Naive thymus-derived CD4-positive, alpha-beta T cell (primary cell): ENCODE results near the gene ANKRD44. TPM values are rescaled to one million over a fixed set of nuclear protein-coding genes. Genes with fewer than 3 reads are reported as not detected.

Experiments
- ATAC-seq: fragments of 150-1000 bp; cut with Tn5 transposase; 2 replicates; pipeline ENCODE4 v1.10.0; 2021; ENCODE audit warnings: mild to moderate bottlenecking, moderate library complexity
- CTCF ChIA-PET: fragments of 350-600 bp; sonication (Branson Sonifier 250); formaldehyde crosslinking; loops from one replicate; lab custom pipeline; 2021; ENCODE audit warnings: antibody characterized with exemption; lab: Charles Lee
- POLR2A ChIA-PET: fragments of 350-600 bp; sonication (Branson Sonifier 250); formaldehyde crosslinking; loops from one replicate; lab custom pipeline; 2021; ENCODE audit warnings: antibody characterized with exemption, inconsistent platforms; lab: Charles Lee
- DNase-seq, 9 donors: peaks; one replicate each; pipeline versions ENCODE4 v3.0.0 to v3.0.0-alpha.2; 2020 to 2022; ENCODE audit warnings: mixed read lengths in 1 of 9
- H3K27ac ChIP-seq: one replicate; pipeline ENCODE4 v1.7.0; 2013; ENCODE audit warnings: mild to moderate bottlenecking, low read depth, low read length, moderate library complexity
- H3K27me3 ChIP-seq, 2 donors: one replicate each; pipeline ENCODE4 v1.7.0; 2013; ENCODE audit warnings: low read length in 2 of 2, mild to moderate bottlenecking in 2 of 2, moderate library complexity in 2 of 2; ENCODE audit not compliant: control insufficient read depth in 2 of 2, insufficient read depth in 2 of 2
- H3K36me3 ChIP-seq, 3 experiments: 1 replicate in 2 of 3; 2 replicates in 1 of 3; pipeline ENCODE4 v1.7.0; 2013; ENCODE audit warnings: low read length in 3 of 3, mild to moderate bottlenecking in 3 of 3, moderate library complexity in 1 of 3; ENCODE audit not compliant: insufficient read depth in 3 of 3, control insufficient read depth in 2 of 3
- H3K4me1 ChIP-seq, 2 donors: one replicate each; pipeline ENCODE4 v1.7.0; 2013; ENCODE audit warnings: low read length in 2 of 2, mild to moderate bottlenecking in 2 of 2, moderate library complexity in 1 of 2; ENCODE audit not compliant: control insufficient read depth in 2 of 2, insufficient read depth in 2 of 2
- H3K4me3 ChIP-seq: 2 replicates; pipeline ENCODE4 v1.7.0; 2013; ENCODE audit warnings: mild to moderate bottlenecking, low read length
- H3K9me3 ChIP-seq, 3 experiments: 1 replicate in 2 of 3; 2 replicates in 1 of 3; pipeline ENCODE4 v1.7.0; 2013; ENCODE audit warnings: low read length in 3 of 3; ENCODE audit not compliant: control insufficient read depth in 2 of 3
- H3K27ac Mint-ChIP-seq, 9 donors: one replicate each; pipeline ENCODE4 v1.8.0; 2020 to 2022; ENCODE audit warnings: mixed read lengths in 9 of 9, mild to moderate bottlenecking in 8 of 9, moderate library complexity in 5 of 9, inconsistent platforms in 2 of 9
- H3K27me3 Mint-ChIP-seq, 5 donors: one replicate each; pipeline ENCODE4 v1.8.0; 2021 to 2022; ENCODE audit warnings: mixed read lengths in 5 of 5, mild to moderate bottlenecking in 1 of 5
- H3K36me3 Mint-ChIP-seq, 5 donors: one replicate each; pipeline ENCODE4 v1.8.0; 2020 to 2022; ENCODE audit warnings: mixed read lengths in 5 of 5, mild to moderate bottlenecking in 3 of 5, inconsistent platforms in 1 of 5
- H3K4me1 Mint-ChIP-seq, 7 donors: one replicate each; pipeline ENCODE4 v1.8.0; 2020 to 2022; ENCODE audit warnings: mixed read lengths in 7 of 7, mild to moderate bottlenecking in 3 of 7, inconsistent platforms in 1 of 7
- H3K4me3 Mint-ChIP-seq, 10 donors: one replicate each; pipeline ENCODE4 v1.8.0; 2020 to 2022; ENCODE audit warnings: mild to moderate bottlenecking in 10 of 10, mixed read lengths in 10 of 10, moderate library complexity in 6 of 10, inconsistent platforms in 2 of 10
- H3K9me3 Mint-ChIP-seq, 11 donors: one replicate each; pipeline ENCODE4 v1.8.0; 2020 to 2022; ENCODE audit warnings: mixed read lengths in 11 of 11, mild to moderate bottlenecking in 4 of 11, inconsistent platforms in 1 of 11, moderate library complexity in 1 of 11
- intact Hi-C, 2 donors: fragments of 100-400 bp; cut with micrococcal nuclease; formaldehyde crosslinking; loops; one replicate each; pipeline ENCODE4 v1.15.1; 2023
- polyA plus RNA-seq, 2 donors: library from polyadenylated mRNA; unstranded; fragments of 300-500 nt; fragmentation: Illumina TruSeq; gene quantifications; one replicate each; pipeline ENCODE4 v1.2.3, GENCODE V29; 2021
- total RNA-seq, 6 experiments: library from RNA in 5 of 6; stranded (reverse) in 5 of 6; gene quantifications; 1 replicate in 5 of 6; 2 replicates in 1 of 6; pipeline ENCODE4 v1.2.3 and lab custom pipeline; 2021 to 2026

ANKRD44 gene
- total and polyA plus RNA-seq, 7 experiments from 2014 or later: 88.6 to 296 (median 235) TPM

DNA sequence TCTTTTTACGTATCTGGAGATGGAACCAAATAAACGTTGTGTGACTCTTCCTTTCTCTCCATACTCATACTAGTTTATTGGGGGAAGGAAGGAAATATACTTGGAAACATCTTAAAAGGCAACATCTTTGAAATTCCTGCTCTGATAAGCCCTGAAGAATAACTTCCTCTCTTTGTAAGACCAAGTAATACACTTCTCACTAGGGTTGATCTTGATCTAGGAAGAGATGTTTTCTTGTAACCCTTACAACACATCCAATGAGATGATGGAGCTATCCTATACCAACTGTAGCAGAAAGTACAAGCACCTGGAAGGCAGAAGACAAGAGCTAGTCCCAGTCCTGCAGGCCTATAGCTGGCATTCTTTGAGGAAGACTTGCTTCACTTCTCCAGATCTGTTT lies 2.0 kb downstream of the ANKRD44 start:
- H3K27me3 Mint-ChIP-seq: no peaks in the 10 kb centered on the region
- peak overlapping the region; percentile 90 to 99 (median 95) for H3K27ac Mint-ChIP-seq
- DNase-seq (no peak), ATAC-seq (no peak)
- peaks cover 37 to 74% (median 65%) of the 10 kb centered on the region in 7 donors for H3K4me1 Mint-ChIP-seq
- ChIA-PET CTCF (interaction anchor here (0.6 to 7.5 kb wide), 17 partner anchors 8 to 195 kb away, joined by 3 to 80 read pairs (median 4); no protein-coding TSS in a partner anchor), POLR2A (interaction anchor here (0.6 to 13.4 kb wide), 27 partner anchors 12 to 174 kb away, joined by 3 to 250 read pairs (median 6); partner anchors contain the start of gene SF3B1)
- no peaks in the 10 kb centered on the region for H3K9me3 Mint-ChIP-seq
- peaks cover 0 to 4% (median 0%) of the 10 kb centered on the region in 3 experiments for H3K36me3 ChIP-seq
- no peaks in the 10 kb centered on the region for H3K9me3 ChIP-seq
- intact Hi-C loops: loop anchor here (1.0 to 10.0 kb wide), 13 partner anchors 8 to 1134 kb away; partner anchors contain the start of genes COQ10B (in 1 of the 2), HSPD1 (in 1 of the 2), PGAP1 (in 1 of the 2) and STK17B (in 1 of the 2)
- peak overlapping the region; percentile 90 for H3K4me3 ChIP-seq
- H3K36me3 Mint-ChIP-seq: peaks cover 0 to 33% (median 0%) of the 10 kb centered on the region in 5 donors
- peak overlapping the region; percentile 85 for H3K27ac ChIP-seq
- H3K27me3 ChIP-seq: no peaks in the 10 kb centered on the region
- H3K4me3 Mint-ChIP-seq: peak overlapping the region; percentile 85 to 98 (median 94)
- H3K4me1 ChIP-seq: peaks cover 52 to 59% of the 10 kb centered on the region in 2 donors

DNA sequence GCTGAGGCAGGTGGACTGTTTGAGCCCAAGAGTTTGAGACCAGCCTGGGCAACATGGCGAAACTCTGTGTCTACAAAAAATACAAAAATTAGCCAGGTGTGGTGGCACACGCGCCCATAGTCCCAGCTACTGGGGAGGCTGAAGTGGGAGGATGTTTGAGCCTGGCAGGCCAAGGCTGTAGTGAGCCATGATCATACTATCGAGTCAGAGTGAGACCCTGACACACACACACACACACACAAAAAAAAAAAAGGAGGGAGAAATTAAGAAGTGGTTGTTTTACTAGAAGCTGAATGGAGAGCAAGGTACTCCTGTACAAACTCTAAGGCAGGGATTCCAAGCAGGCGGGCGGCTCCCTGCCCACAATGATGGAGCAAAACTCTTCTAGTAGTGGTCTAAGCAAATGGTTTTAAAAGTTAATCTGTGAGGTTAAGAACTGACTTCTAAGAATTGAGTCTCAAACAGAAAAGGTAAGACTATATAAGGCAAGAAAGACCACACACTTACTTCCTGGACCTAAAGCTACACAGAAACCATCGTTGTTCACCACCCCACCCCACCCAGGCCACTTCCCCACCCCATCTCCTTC lies 2.6 kb downstream of the ANKRD44 start:
- no peaks in the 10 kb centered on the region for H3K27me3 Mint-ChIP-seq
- Histone ChIP-seq H3K4me1 (peaks cover 58 to 64% of the 10 kb centered on the region in 2 donors), H3K4me3 (peak overlapping the region; percentile 90), H3K9me3 (no peaks in the 10 kb centered on the region), H3K27me3 (no peaks in the 10 kb centered on the region), H3K27ac (peak overlapping the region; percentile 85), H3K36me3 (peaks cover 0 to 4% (median 0%) of the 10 kb centered on the region in 3 experiments)
- H3K4me3 Mint-ChIP-seq: peak overlapping the region; percentile 85 to 98 (median 94)
- H3K27ac Mint-ChIP-seq: peak overlapping the region; percentile 90 to 99 (median 95)
- no peaks in the 10 kb centered on the region for H3K9me3 Mint-ChIP-seq
- POLR2A ChIA-PET: interaction anchor here (0.6 to 13.4 kb wide), 24 partner anchors 11 to 175 kb away, joined by 3 to 250 read pairs (median 6); partner anchors contain the start of gene SF3B1
- H3K4me1 Mint-ChIP-seq: peaks cover 39 to 77% (median 69%) of the 10 kb centered on the region in 7 donors
- DNase-seq (peak in 1 of 9 donors; percentile 36), ATAC-seq (peak; percentile 13)
- H3K36me3 Mint-ChIP-seq: peaks cover 0 to 35% (median 0%) of the 10 kb centered on the region in 5 donors
- CTCF ChIA-PET: interaction anchor here (0.7 to 7.5 kb wide), 11 partner anchors 22 to 195 kb away, joined by 3 to 80 read pairs (median 5); no protein-coding TSS in a partner anchor
- intact Hi-C loops: loop anchor here (1.0 to 10.0 kb wide), 13 partner anchors 8 to 1133 kb away; partner anchors contain the start of genes COQ10B (in 1 of the 2), HSPD1 (in 1 of the 2), PGAP1 (in 1 of the 2) and STK17B (in 1 of the 2)

DNA sequence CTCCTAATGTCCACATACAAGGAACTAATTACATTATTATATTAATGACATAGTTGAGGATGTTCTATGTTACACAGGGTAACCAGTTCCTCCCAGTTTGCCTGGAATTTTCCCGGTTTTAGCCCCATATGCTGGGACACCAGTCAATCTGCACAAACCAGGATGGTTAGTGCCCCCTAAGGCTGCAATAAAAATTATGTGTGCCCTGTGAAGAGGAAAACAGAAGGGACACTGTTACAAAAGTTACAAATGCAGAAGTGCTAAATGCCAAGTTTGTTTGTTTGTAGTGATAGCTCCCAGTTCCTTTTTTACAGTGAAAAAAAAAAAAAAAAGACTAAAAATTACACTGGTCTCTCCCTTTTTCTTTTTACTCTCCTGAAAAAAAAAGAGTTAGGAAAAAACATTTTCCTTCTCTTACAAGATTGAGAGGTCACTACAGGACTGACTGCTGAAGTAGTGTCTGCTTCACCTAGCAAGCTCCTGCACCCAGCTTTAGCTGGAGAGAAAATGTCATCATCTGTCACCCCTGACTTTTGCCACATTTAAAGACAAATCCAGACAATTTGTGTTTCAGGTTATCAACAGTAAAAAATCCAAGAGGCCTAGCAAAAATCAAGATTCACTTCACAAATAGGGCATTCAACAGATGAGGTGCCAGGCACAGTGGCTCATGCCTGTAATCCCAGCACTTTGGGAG lies 3.2 kb downstream of the ANKRD44 start:
- peaks cover 0 to 38% (median 4%) of the 10 kb centered on the region in 5 donors for H3K36me3 Mint-ChIP-seq
- ChIA-PET POLR2A (interaction anchor here (0.6 to 13.4 kb wide), 15 partner anchors 11 to 174 kb away, joined by 3 to 250 read pairs (median 6); no protein-coding TSS in a partner anchor), CTCF (interaction anchor here (0.6 to 7.5 kb wide), 9 partner anchors 21 to 576 kb away, joined by 3 to 80 read pairs (median 5); no protein-coding TSS in a partner anchor)
- intact Hi-C loops: loop anchor here in 1 of 2 donors (5.0 to 10.0 kb wide), 4 partner anchors 190 to 1133 kb away; partner anchors contain the start of genes HSPD1, PGAP1 and STK17B
- Histone ChIP-seq H3K9me3 (no peaks in the 10 kb centered on the region), H3K4me1 (peaks cover 65 to 69% of the 10 kb centered on the region in 2 donors), H3K36me3 (peaks cover 0 to 4% (median 0%) of the 10 kb centered on the region in 3 experiments), H3K27ac (peak overlapping the region; percentile 85), H3K27me3 (no peaks in the 10 kb centered on the region), H3K4me3 (peak overlapping the region; percentile 90)
- no peaks in the 10 kb centered on the region for H3K9me3 Mint-ChIP-seq
- ATAC-seq (no peak), DNase-seq (no peak)
- H3K27ac Mint-ChIP-seq: peak overlapping the region; percentile 90 to 99 (median 95)
- H3K4me1 Mint-ChIP-seq: peaks cover 39 to 77% (median 70%) of the 10 kb centered on the region in 7 donors
- peak overlapping the region; percentile 85 to 98 (median 94) for H3K4me3 Mint-ChIP-seq
- no peaks in the 10 kb centered on the region for H3K27me3 Mint-ChIP-seq

DNA sequence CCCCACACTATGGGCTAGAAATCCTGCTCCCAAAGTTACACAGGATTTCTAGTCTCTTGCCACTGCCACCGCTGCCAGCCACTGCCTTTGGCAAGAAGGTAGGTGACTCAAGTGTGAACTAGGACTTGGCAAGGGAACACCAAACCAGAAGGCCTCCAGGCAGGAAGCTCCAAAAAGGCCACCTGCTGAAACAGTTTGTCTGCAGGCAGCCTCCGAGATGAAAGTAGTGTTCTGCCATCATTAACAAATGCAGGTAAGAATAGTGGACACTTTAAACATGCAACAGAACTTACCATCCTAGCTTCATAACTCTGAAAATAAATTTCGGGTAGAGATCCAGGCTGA lies 3.9 kb downstream of the ANKRD44 start:
- Histone ChIP-seq H3K27ac (peak overlapping the region; percentile 85), H3K4me3 (peak overlapping the region; percentile 90), H3K4me1 (peaks cover 68 to 69% of the 10 kb centered on the region in 2 donors), H3K36me3 (peaks cover 0 to 4% (median 0%) of the 10 kb centered on the region in 3 experiments), H3K9me3 (no peaks in the 10 kb centered on the region), H3K27me3 (no peaks in the 10 kb centered on the region)
- Mint-ChIP-seq H3K4me3 (peak overlapping the region; percentile 85 to 98 (median 94)), H3K27ac (peak overlapping the region; percentile 90 to 99 (median 95)), H3K4me1 (peaks cover 37 to 77% (median 69%) of the 10 kb centered on the region in 7 donors), H3K36me3 (peaks cover 4 to 44% (median 9%) of the 10 kb centered on the region in 5 donors), H3K9me3 (no peaks in the 10 kb centered on the region), H3K27me3 (no peaks in the 10 kb centered on the region)
- ATAC-seq (no peak), DNase-seq (peak in 2 of 9 donors; percentile 29 to 54)
- ChIA-PET POLR2A (interaction anchor here (0.7 to 13.4 kb wide), 10 partner anchors 10 to 334 kb away, joined by 3 to 250 read pairs (median 21); no protein-coding TSS in a partner anchor), CTCF (interaction anchor here (0.6 to 7.3 kb wide), 4 partner anchors 20 to 195 kb away, joined by 3 to 76 read pairs (median 11); no protein-coding TSS in a partner anchor)
- intact Hi-C loops: loop anchor here in 1 of 2 donors (5.0 to 10.0 kb wide), 4 partner anchors 191 to 1132 kb away; partner anchors contain the start of genes HSPD1, PGAP1 and STK17B

DNA sequence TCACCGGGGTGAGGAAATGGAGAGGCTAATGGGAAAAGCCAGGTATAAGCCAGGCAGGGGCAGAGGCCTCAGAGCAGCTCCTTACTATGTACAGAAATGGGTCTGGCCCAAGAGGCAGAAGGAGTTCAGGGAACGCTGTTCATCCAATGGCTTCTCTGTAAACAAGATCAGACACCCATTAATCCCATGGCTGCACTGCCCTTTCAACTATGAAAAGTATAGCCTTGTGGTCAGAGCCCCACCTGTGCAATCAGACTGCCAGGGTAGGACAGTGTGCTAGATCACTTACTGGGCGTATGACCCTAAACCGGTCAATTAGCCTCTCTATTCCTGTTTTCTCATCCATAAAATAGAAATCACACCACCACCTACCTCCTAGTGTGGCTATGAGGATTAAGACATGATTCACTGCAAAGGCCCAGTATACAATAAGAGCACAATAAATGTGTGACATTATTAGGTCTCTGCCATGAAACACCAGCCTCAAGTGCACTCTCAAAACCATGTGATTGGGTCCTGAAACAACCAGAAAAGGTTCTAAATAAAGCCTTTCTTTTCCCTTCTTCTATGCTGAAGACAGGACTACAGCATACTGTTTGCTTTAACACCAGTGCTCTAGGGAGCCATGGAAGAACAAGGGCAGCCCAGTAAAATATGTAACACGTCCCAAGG lies 4.4 kb downstream of the ANKRD44 start:
- H3K36me3 ChIP-seq: peaks cover 0 to 4% (median 0%) of the 10 kb centered on the region in 3 experiments
- Mint-ChIP-seq H3K4me1 (peaks cover 39 to 77% (median 67%) of the 10 kb centered on the region in 7 donors), H3K4me3 (peak overlapping the region; percentile 85 to 98 (median 94)), H3K36me3 (peaks cover 8 to 48% (median 13%) of the 10 kb centered on the region in 5 donors), H3K27ac (peak overlapping the region; percentile 90 to 99 (median 95)), H3K9me3 (no peaks in the 10 kb centered on the region), H3K27me3 (no peaks in the 10 kb centered on the region)
- H3K27ac ChIP-seq: peak overlapping the region; percentile 85
- ATAC-seq (no peak), DNase-seq (no peak)
- peaks cover 67 to 68% of the 10 kb centered on the region in 2 donors for H3K4me1 ChIP-seq
- ChIA-PET CTCF (interaction anchor here (0.7 to 7.3 kb wide), 5 partner anchors 13 to 115 kb away, joined by 3 to 76 read pairs (median 4); no protein-coding TSS in a partner anchor), POLR2A (interaction anchor here (0.7 to 13.4 kb wide), 11 partner anchors 10 to 334 kb away, joined by 3 to 250 read pairs (median 8); no protein-coding TSS in a partner anchor)
- no peaks in the 10 kb centered on the region for H3K9me3 ChIP-seq
- peak overlapping the region; percentile 90 for H3K4me3 ChIP-seq
- intact Hi-C loops: loop anchor here in 1 of 2 donors (5.0 to 10.0 kb wide), 4 partner anchors 191 to 1131 kb away; partner anchors contain the start of genes HSPD1, PGAP1 and STK17B
- H3K27me3 ChIP-seq: no peaks in the 10 kb centered on the region
